Neuronal stem cell (in vitro differentiated cells): ENCODE data around the gene MRPS34.

ENCODE experiments used
- DNase-seq: peaks from one replicate; pipeline ENCODE4 v3.0.0-alpha.2; 2013; ENCODE audit warnings: low spot score
- H2AFZ ChIP-seq: one replicate; pipeline ENCODE4 v1.6.1; 2013; ENCODE audit warnings: mild to moderate bottlenecking, low read length, inconsistent platforms
- H2AK5ac ChIP-seq: 2 replicates; pipeline ENCODE4 v1.6.1; 2013; ENCODE audit warnings: low read depth, mild to moderate bottlenecking, inconsistent platforms, low read length, moderate library complexity, mixed read lengths
- H2BK120ac ChIP-seq: 2 replicates; pipeline ENCODE4 v1.6.1; 2013; ENCODE audit warnings: low read depth, mild to moderate bottlenecking, inconsistent platforms, low read length, moderate library complexity, mixed read lengths
- H2BK12ac ChIP-seq: one replicate; pipeline ENCODE4 v1.6.1; 2013; ENCODE audit warnings: low read length, inconsistent platforms
- H2BK15ac ChIP-seq: 2 replicates; pipeline ENCODE4 v1.6.1; 2013; ENCODE audit warnings: mild to moderate bottlenecking, low read length, inconsistent platforms, mixed read lengths
- H2BK5ac ChIP-seq: one replicate; pipeline ENCODE4 v1.6.1; 2013; ENCODE audit warnings: inconsistent platforms, mild to moderate bottlenecking, low read length, moderate library complexity
- H3K14ac ChIP-seq: one replicate; pipeline ENCODE4 v1.6.1; 2013; ENCODE audit warnings: low read length, inconsistent platforms
- H3K18ac ChIP-seq: 2 replicates; pipeline ENCODE4 v1.6.1; 2013; ENCODE audit warnings: low read length, inconsistent platforms
- H3K23ac ChIP-seq: 2 replicates; pipeline ENCODE4 v1.6.1; 2013; ENCODE audit warnings: low read depth, mild to moderate bottlenecking, mixed read lengths, low read length, inconsistent platforms; ENCODE audit not compliant: poor library complexity
- H3K27ac ChIP-seq: replicated peaks from 3 replicates; pipeline ENCODE4 v1.5.1; 2013; ENCODE audit warnings: low read length, inconsistent platforms
- H3K27me3 ChIP-seq, 3 experiments: 2 replicates each; pipeline ENCODE4 v1.6.1; 2013; ENCODE audit warnings: low read length in 3 of 3, mild to moderate bottlenecking in 2 of 3, inconsistent platforms in 1 of 3, low read depth in 1 of 3, mixed read lengths in 1 of 3, moderate library complexity in 1 of 3; ENCODE audit not compliant: control insufficient read depth in 3 of 3, insufficient read depth in 3 of 3
- H3K36me3 ChIP-seq, 2 donors: replicated peaks in 1 of 2; 2 replicates each; pipeline ENCODE4 v1.6.1; 2013; ENCODE audit warnings: low read length in 2 of 2; ENCODE audit not compliant: control insufficient read depth in 2 of 2, insufficient read depth in 2 of 2
- H3K4ac ChIP-seq: 2 replicates; pipeline ENCODE4 v1.6.1; 2013; ENCODE audit warnings: inconsistent platforms, mild to moderate bottlenecking, low read length, moderate library complexity
- H3K4me1 ChIP-seq, 2 donors: 1 replicate in 1 of 2; 2 replicates in 1 of 2; pipeline ENCODE4 v1.6.1; 2013; ENCODE audit warnings: low read length in 2 of 2, low read depth in 1 of 2; ENCODE audit not compliant: control insufficient read depth in 2 of 2, insufficient read depth in 1 of 2
- H3K4me2 ChIP-seq: one replicate; pipeline ENCODE4 v1.6.1; 2013; ENCODE audit warnings: mild to moderate bottlenecking, low read length, inconsistent platforms; ENCODE audit not compliant: insufficient read depth, poor library complexity, severe bottlenecking
- H3K4me3 ChIP-seq, 2 donors: 2 replicates each; pipeline ENCODE4 v1.5.1; 2013; ENCODE audit warnings: low read length in 2 of 2, mild to moderate bottlenecking in 2 of 2, inconsistent platforms in 1 of 2, moderate library complexity in 1 of 2
- H3K79me1 ChIP-seq: one replicate; pipeline ENCODE4 v1.6.1; 2013; ENCODE audit warnings: low read depth, mild to moderate bottlenecking, inconsistent platforms, low read length, moderate library complexity
- H3K9ac ChIP-seq: one replicate; pipeline ENCODE4 v1.6.1; 2013; ENCODE audit warnings: mild to moderate bottlenecking, low read depth, low read length, inconsistent platforms; ENCODE audit not compliant: poor library complexity
- H3K9me3 ChIP-seq, 2 donors: replicated peaks in 1 of 2; 2 replicates each; pipeline versions ENCODE3 to v1.6.1; 2013; ENCODE audit warnings: low read length in 2 of 2, mild to moderate bottlenecking in 2 of 2, inconsistent platforms in 1 of 2, low read depth in 1 of 2, mixed read lengths in 1 of 2, moderate library complexity in 1 of 2; ENCODE audit not compliant: control insufficient read depth in 2 of 2, insufficient read depth in 1 of 2
- H4K8ac ChIP-seq: one replicate; pipeline ENCODE4 v1.6.1; 2013; ENCODE audit warnings: low read depth, mild to moderate bottlenecking, inconsistent platforms, low read length, moderate library complexity
- H4K91ac ChIP-seq: one replicate; pipeline ENCODE4 v1.6.1; 2013; ENCODE audit warnings: low read length, low read depth, mild to moderate bottlenecking, inconsistent platforms; ENCODE audit not compliant: poor library complexity
- WGBS, 2 donors: extraction: QIAGEN DNeasy Blood & Tissue Kit; methylation state at CpG; one replicate each; pipeline ENCODE4 v1.1.7; 2013; ENCODE audit warnings: missing lambda C conversion rate in 2 of 2, mixed read lengths in 1 of 2; ENCODE audit not compliant: insufficient read length in 2 of 2, insufficient replicate concordance in 1 of 2; ENCODE audit errors: extremely low coverage in 2 of 2; 5-methylcytosine and 5-hydroxymethylcytosine counted together

MRPS34 gene

DNA sequence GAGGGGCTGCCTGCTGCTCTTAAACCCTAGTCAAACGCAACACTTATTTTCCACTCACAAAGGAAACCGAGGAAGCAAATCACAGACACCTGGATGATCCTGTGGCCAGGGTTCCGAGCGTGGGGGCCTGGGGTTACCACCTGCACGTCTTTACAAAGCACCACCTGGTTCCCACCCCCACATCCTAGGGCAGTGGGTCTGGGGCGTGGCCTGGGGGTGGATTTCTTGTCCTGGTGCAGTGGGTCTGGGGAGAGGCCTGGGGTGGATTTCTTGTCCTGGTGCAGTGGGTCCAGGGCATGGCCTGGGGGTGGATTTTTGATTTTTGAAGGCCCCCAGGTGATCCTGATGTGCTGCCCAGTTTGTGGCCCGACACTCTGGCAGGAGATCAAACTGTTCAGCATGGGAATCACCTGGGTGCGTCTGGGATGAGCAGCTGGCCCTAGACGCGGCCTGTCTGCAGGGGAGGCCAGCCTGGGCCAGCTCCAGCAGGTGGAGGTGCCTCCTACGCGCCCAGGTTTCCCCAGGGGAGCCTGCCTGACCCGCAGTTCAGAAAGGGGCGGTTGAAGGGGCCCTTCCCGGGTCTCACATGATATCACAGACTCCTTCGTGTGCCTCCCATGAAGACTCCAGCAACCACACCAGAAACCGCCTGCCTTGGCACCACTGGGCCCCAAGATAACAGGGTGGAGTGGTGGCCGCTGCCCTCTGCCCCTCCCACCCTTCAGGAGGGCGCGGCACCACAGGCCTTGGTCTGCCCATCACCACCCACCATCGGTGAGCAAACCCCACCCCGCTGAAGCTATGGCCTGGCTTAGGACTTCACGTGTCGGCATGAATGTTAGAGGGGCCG is 47.4 kb upstream of the MRPS34 start:
- peaks cover 17 to 52% of the 10 kb centered on the region in 2 donors for H3K36me3 ChIP-seq
- H2AFZ ChIP-seq: no peak overlapping the region
- H3K79me1 ChIP-seq: peaks cover 16% of the 10 kb centered on the region
- no peak overlapping the region for H4K91ac ChIP-seq
- no peak overlapping the region for H3K4me3 ChIP-seq
- no peak overlapping the region for H3K27ac ChIP-seq
- H3K23ac ChIP-seq: no peak overlapping the region
- no peak overlapping the region for H2AK5ac ChIP-seq
- no peak overlapping the region for H3K14ac ChIP-seq
- no peak for DNase-seq
- WGBS, 2 donors: no CpG with 5 or more reads among the region's 25 CpGs
- no peaks in the 10 kb centered on the region for H3K27me3 ChIP-seq
- H2BK15ac ChIP-seq: no peak overlapping the region
- H3K4me2 ChIP-seq: no peak overlapping the region
- no peak overlapping the region for H3K18ac ChIP-seq
- no peak overlapping the region for H3K4ac ChIP-seq
- no peak overlapping the region for H2BK5ac ChIP-seq
- H3K9me3 ChIP-seq: no peaks in the 10 kb centered on the region
- no peak overlapping the region for H4K8ac ChIP-seq
- no peak overlapping the region for H3K9ac ChIP-seq
- H2BK120ac ChIP-seq: no peak overlapping the region
- H2BK12ac ChIP-seq: no peak overlapping the region
- H3K4me1 ChIP-seq: no peaks in the 10 kb centered on the region

DNA sequence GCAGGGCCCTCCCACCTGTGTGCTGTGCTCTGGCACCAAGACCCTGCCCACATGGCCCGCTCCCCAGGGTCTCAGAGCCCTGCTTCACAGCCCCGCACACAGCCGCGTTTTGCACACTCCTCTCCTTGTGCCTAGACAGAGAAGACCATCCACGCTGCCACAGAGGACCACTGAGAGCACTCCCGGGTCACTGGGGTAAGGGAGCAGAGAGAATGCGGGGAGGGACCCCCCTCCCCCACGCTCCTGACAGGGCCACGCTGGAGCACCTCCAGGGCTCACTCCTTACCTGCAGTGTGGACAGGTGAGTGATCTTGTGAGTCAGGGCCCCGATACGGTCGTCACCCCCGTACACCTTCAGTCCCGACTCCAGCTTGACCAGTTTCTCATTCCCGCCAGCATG is 46.7 kb upstream of the MRPS34 start:
- no peak for DNase-seq
- no peak overlapping the region for H3K4me3 ChIP-seq
- H2BK5ac ChIP-seq: no peak overlapping the region

DNA sequence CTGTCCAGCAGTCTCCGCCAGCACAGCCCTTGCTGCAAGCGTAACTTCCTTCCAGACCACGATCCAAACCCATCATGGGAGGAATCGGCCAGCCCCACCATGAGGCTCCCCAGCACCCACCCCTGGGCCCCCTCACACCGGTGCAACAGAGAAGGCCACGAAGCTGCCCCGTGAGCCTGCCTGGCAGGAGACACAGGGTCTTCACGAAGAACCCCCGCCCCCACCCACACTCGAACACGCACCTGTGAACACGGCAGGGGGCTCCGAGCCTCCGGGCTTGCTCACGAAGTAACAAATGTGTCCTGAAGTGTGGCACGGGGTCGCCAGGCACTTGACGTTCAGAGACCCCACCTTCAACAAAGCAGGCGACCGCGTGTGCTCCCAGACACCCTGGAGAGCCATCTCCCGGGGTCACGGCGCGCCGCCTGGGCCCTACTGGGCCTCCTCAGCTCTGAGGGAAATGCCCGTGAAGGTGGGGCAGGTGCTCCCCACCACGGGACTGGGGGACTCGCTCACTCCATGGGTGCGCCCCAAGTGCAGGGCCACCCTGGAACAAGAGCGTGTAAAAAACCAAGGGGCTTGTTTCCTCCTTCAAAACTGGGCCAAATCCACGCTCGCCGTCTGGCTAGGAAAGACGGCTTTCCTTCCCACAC is 46.1 kb upstream of the MRPS34 start:
- no peak for DNase-seq
- Histone ChIP-seq H3K18ac (no peak overlapping the region), H2AK5ac (no peak overlapping the region), H3K4me1 (no peaks in the 10 kb centered on the region), H2BK12ac (no peak overlapping the region), H2AFZ (no peak overlapping the region), H3K23ac (no peak overlapping the region), H2BK15ac (no peak overlapping the region), H3K4me2 (no peak overlapping the region), H3K36me3 (peaks cover 17 to 59% of the 10 kb centered on the region in 2 donors), H3K9ac (no peak overlapping the region), H3K79me1 (peaks cover 15% of the 10 kb centered on the region), H2BK5ac (no peak overlapping the region), H3K4ac (no peak overlapping the region), H4K91ac (no peak overlapping the region), H3K27ac (no peak overlapping the region), H3K9me3 (no peaks in the 10 kb centered on the region), H3K27me3 (no peaks in the 10 kb centered on the region), H2BK120ac (no peak overlapping the region), H4K8ac (no peak overlapping the region), H3K4me3 (no peak overlapping the region), H3K14ac (no peak overlapping the region)
- WGBS, 2 donors: no CpG with 5 or more reads among the region's 35 CpGs

More for the DNA sequence above, 46.7 kb upstream of the MRPS34 start:
- WGBS, 2 donors: no CpG with 5 or more reads among the region's 15 CpGs
- Histone ChIP-seq H3K27ac (no peak overlapping the region), H3K4me2 (no peak overlapping the region), H3K4ac (no peak overlapping the region), H2BK15ac (no peak overlapping the region), H4K91ac (no peak overlapping the region), H3K79me1 (peaks cover 16% of the 10 kb centered on the region), H2BK12ac (no peak overlapping the region), H3K23ac (no peak overlapping the region), H4K8ac (no peak overlapping the region), H2AFZ (no peak overlapping the region), H3K4me1 (no peaks in the 10 kb centered on the region), H3K27me3 (no peaks in the 10 kb centered on the region), H3K9ac (no peak overlapping the region), H3K14ac (no peak overlapping the region), H3K36me3 (peaks cover 17 to 57% of the 10 kb centered on the region in 2 donors), H2BK120ac (no peak overlapping the region), H3K9me3 (no peaks in the 10 kb centered on the region), H3K18ac (no peak overlapping the region), H2AK5ac (no peak overlapping the region)

DNA sequence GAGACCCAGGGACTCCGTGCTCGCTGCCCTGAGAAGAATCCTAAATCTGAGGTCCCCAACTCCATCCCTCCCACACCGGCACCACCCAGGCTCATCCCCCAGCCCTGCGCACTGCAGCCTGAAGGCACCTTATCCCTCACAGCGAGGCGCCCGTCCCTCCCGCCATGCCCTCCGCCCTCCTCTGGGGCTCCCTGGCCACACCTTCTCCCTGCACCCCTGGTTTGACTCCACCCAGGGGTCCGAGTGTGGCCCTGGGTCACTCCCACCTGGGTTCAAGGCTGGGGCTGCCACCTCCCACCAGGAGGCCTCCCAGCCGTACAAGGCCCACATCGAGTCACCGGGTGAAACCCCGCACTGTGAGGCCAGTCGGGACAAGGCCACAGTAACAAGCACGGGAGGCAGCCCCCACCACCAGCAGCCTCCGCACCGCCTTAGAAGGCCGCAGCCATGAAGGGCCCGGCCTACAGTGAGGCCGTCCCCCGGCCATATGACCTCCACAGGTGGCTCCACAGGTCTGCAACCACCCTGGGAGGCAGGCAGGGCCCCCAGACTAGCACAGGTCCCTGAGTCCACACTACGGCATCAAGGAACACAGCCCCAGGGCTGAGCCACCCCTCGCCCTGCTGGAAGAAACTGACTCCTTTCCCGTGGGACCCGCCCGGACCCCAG is 45.4 kb upstream of the MRPS34 start:
- Histone ChIP-seq H3K23ac (no peak overlapping the region), H2BK15ac (no peak overlapping the region), H3K18ac (no peak overlapping the region), H2AFZ (no peak overlapping the region), H4K91ac (no peak overlapping the region), H3K9ac (no peak overlapping the region), H2AK5ac (no peak overlapping the region), H3K36me3 (peaks cover 17 to 62% of the 10 kb centered on the region in 2 donors), H3K4me2 (no peak overlapping the region), H3K27me3 (no peaks in the 10 kb centered on the region), H3K4me1 (no peaks in the 10 kb centered on the region), H3K4ac (no peak overlapping the region), H3K4me3 (no peak overlapping the region), H3K27ac (no peak overlapping the region), H3K79me1 (peaks cover 15% of the 10 kb centered on the region), H3K14ac (no peak overlapping the region), H2BK120ac (no peak overlapping the region), H3K9me3 (no peaks in the 10 kb centered on the region), H4K8ac (no peak overlapping the region), H2BK12ac (no peak overlapping the region), H2BK5ac (peak overlapping the region; percentile 75)
- no peak for DNase-seq
- no CpG with 5 or more reads among the region's 27 CpGs for WGBS, 2 donors
